GM23338 (cell line): Measurements from ENCODE around the gene MYO16.

Experiments
- CREB1 ChIP-seq: fragments of 250-450 bp; sonication (Bioruptor Pico); IDR thresholded peaks from 2 replicates; pipeline ENCODE4 v1.5.0; 2020; ENCODE audit warnings: low read depth, mild to moderate bottlenecking, moderate library complexity
- CTCF ChIP-seq, 2 experiments: fragments of 200-600 bp in 1 of 2; sonication (generic) in 1 of 2; conservative IDR thresholded peaks; 2 replicates each; pipeline versions ENCODE4 v1.5.1 to v1.6.1; 2016 to 2017; ENCODE audit warnings: antibody characterized with exemption in 2 of 2, low read depth in 2 of 2, mild to moderate bottlenecking in 2 of 2, moderate library complexity in 1 of 2
- ETS1 ChIP-seq: IDR thresholded peaks from 2 replicates; pipeline ENCODE4 v1.6.1; 2016; ENCODE audit warnings: antibody characterized with exemption
- EZH2 ChIP-seq: fragments of 200-600 bp; sonication (generic); IDR thresholded peaks from one replicate; pipeline ENCODE4 v1.8.0; 2017; ENCODE audit warnings: antibody characterized with exemption, mild to moderate bottlenecking, low read depth; ENCODE audit not compliant: unreplicated experiment
- EZH2phosphoT487 ChIP-seq: fragments of 200-600 bp; sonication (generic); IDR thresholded peaks from one replicate; pipeline ENCODE4 v1.8.1; 2018; ENCODE audit warnings: antibody characterized with exemption; ENCODE audit not compliant: unreplicated experiment
- NANOG ChIP-seq: IDR thresholded peaks from 2 replicates; pipeline ENCODE4 v1.6.1; 2016; ENCODE audit warnings: antibody characterized with exemption, borderline replicate concordance
- POLR2AphosphoS5 ChIP-seq: IDR thresholded peaks from 2 replicates; pipeline ENCODE4 v1.6.1; 2016; ENCODE audit warnings: antibody characterized with exemption, low read depth
- REST ChIP-seq: IDR thresholded peaks from one replicate; pipeline ENCODE4 v1.6.1; 2018; ENCODE audit warnings: antibody characterized with exemption; ENCODE audit not compliant: unreplicated experiment
- ZNF114 ChIP-seq: fragments of 250-450 bp; sonication (Bioruptor Pico); IDR thresholded peaks from 2 replicates; pipeline ENCODE4 v1.5.0; 2020; ENCODE audit warnings: mild to moderate bottlenecking, moderate library complexity
- ZNF462 ChIP-seq: fragments of 250-450 bp; sonication (Bioruptor Pico); IDR thresholded peaks from 2 replicates; pipeline ENCODE4 v1.5.0; 2020; ENCODE audit warnings: mild to moderate bottlenecking, moderate library complexity

GRCh38 chr13:108663710-108664109, 34.3 kb downstream of the MYO16 start:
- no peak for TF ChIP-seq REST
- TF ChIP-seq POLR2AphosphoS5: no peak
- no peak for TF ChIP-seq CTCF (conservative IDR thresholded peaks at IDR 0.05; ENCODE audit: low read depth in 2 of 2)
- TF ChIP-seq EZH2: no peak
- TF ChIP-seq CREB1 (CRISPR knock-in tag): no peak
- TF ChIP-seq ETS1: no peak
- TF ChIP-seq EZH2phosphoT487: no peak
- TF ChIP-seq ZNF114 (CRISPR knock-in tag): no peak
- TF ChIP-seq NANOG: no peak
- no peak for TF ChIP-seq ZNF462 (CRISPR knock-in tag)
